Esophagus muscularis mucosa (tissue), 4 donors: Measurements from ENCODE around the gene ERBB4.

ENCODE experiments used
- EP300 ChIP-seq: sonication (generic); formaldehyde crosslinking; IDR thresholded peaks from one replicate; pipeline ENCODE4 v1.6.1; 2017; ENCODE audit warnings: antibody characterized with exemption
- POLR2A ChIP-seq: fragments of 450-650 bp; IDR thresholded peaks from one replicate; pipeline ENCODE4 v1.6.1; 2017; ENCODE audit warnings: antibody characterized with exemption, moderate library complexity, mild to moderate bottlenecking, low read depth
- POLR2AphosphoS5 ChIP-seq, 2 donors: sonication (generic); formaldehyde crosslinking; IDR thresholded peaks; one replicate each; pipeline ENCODE4 v1.6.1; 2017; ENCODE audit warnings: antibody characterized with exemption in 2 of 2
- TF ChIP-seq, protein P1 (sequence below), 3 experiments: fragments of 200-600 bp in 2 of 3; fragments of 450-650 bp in 1 of 3; sonication (generic) in 2 of 3; IDR thresholded peaks; one replicate each; pipeline ENCODE4 v1.5.1; 2017 to 2019; ENCODE audit warnings: antibody characterized with exemption in 3 of 3, mild to moderate bottlenecking in 2 of 3, moderate library complexity in 1 of 3

DNA sequence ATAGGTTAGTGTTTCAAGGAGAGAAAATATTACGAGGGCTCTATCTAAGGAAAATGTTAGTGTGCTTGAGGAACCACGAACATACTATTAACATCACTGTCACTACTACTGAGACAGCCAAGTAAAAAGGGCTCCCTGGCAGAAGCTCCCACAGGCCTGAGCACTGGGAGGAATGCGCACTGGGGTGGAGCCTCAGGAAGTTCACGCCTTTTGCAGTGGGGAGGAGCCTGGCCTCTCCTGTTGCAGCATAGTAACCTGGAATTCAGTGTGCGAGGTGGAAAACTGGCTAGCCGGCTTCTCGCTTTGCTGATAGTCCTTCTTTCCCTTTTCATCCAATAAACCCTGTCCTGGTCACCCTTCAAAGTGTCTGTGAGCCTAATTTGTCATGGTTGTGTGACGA is 250.3 kb downstream of the ERBB4 start:
- no peak for TF ChIP-seq POLR2A
- TF ChIP-seq, protein P1, sequence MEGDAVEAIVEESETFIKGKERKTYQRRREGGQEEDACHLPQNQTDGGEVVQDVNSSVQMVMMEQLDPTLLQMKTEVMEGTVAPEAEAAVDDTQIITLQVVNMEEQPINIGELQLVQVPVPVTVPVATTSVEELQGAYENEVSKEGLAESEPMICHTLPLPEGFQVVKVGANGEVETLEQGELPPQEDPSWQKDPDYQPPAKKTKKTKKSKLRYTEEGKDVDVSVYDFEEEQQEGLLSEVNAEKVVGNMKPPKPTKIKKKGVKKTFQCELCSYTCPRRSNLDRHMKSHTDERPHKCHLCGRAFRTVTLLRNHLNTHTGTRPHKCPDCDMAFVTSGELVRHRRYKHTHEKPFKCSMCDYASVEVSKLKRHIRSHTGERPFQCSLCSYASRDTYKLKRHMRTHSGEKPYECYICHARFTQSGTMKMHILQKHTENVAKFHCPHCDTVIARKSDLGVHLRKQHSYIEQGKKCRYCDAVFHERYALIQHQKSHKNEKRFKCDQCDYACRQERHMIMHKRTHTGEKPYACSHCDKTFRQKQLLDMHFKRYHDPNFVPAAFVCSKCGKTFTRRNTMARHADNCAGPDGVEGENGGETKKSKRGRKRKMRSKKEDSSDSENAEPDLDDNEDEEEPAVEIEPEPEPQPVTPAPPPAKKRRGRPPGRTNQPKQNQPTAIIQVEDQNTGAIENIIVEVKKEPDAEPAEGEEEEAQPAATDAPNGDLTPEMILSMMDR (IDR thresholded peaks at IDR 0.05): no peak
- no peak for TF ChIP-seq EP300
- TF ChIP-seq POLR2AphosphoS5 (IDR thresholded peaks at IDR 0.05): no peak
